Caco-2 (cell line): ENCODE data around the gene NSD1. TPM values are rescaled to one million over a fixed set of nuclear protein-coding genes. Genes with fewer than 3 reads are reported as not detected.

ENCODE experiments used
- BruUV-seq: library from RNA; stranded (reverse); fragments of 400-500 nt; replicated peaks from 2 replicates; lab custom pipeline; 2021; lab: Mats Ljungman, UMichigan
- CTCF ChIA-PET: fragments of 300-600 bp; sonication (Branson Sonifier 250); formaldehyde crosslinking; loops from one replicate; lab custom pipeline; 2022; ENCODE audit warnings: antibody characterized with exemption; lab: Charles Lee
- POLR2A ChIA-PET: fragments of 300-600 bp; sonication (Branson Sonifier 250); formaldehyde crosslinking; loops from one replicate; lab custom pipeline; 2022; ENCODE audit warnings: antibody characterized with exemption; lab: Charles Lee
- DNase-seq, 2 experiments: peaks; one replicate each; pipeline versions ENCODE4 v3.0.0 to v3.0.0-alpha.2; 2020 to 2022
- H3K27me3 ChIP-seq: replicated peaks from 2 replicates; pipeline ENCODE4 v1.6.0; 2011; ENCODE audit warnings: low read length; ENCODE audit not compliant: control insufficient read depth, insufficient read depth
- H3K36me3 ChIP-seq: 2 replicates; pipeline ENCODE4 v1.5.1; 2011; ENCODE audit warnings: low read length; ENCODE audit not compliant: control insufficient read depth, insufficient read depth
- H3K4me1 ChIP-seq: fragments of 250-450 bp; sonication (Bioruptor Pico); 2 replicates; pipeline ENCODE4 v1.5.1; 2020; ENCODE audit warnings: mild to moderate bottlenecking
- H3K4me3 ChIP-seq: 2 replicates; pipeline ENCODE4 v1.5.1; 2011; ENCODE audit warnings: low read depth, mild to moderate bottlenecking, control low read depth, low read length
- H3K9me3 ChIP-seq: fragments of 250-450 bp; sonication (Bioruptor Pico); 2 replicates; pipeline ENCODE4 v1.5.1; 2020; ENCODE audit warnings: mild to moderate bottlenecking, moderate library complexity
- H3K27ac Mint-ChIP-seq: one replicate; pipeline ENCODE4 v1.8.0; 2022; ENCODE audit warnings: mixed read lengths; ENCODE audit not compliant: unreplicated experiment
- H3K27me3 Mint-ChIP-seq: one replicate; pipeline ENCODE4 v1.8.0; 2022; ENCODE audit warnings: mixed read lengths; ENCODE audit not compliant: insufficient read depth, unreplicated experiment
- H3K36me3 Mint-ChIP-seq: one replicate; pipeline ENCODE4 v1.8.0; 2022; ENCODE audit warnings: mild to moderate bottlenecking, mixed read lengths; ENCODE audit not compliant: insufficient read depth, unreplicated experiment
- H3K4me1 Mint-ChIP-seq: one replicate; pipeline ENCODE4 v1.8.0; 2022; ENCODE audit warnings: low read depth, mixed read lengths; ENCODE audit not compliant: unreplicated experiment
- H3K4me3 Mint-ChIP-seq: one replicate; pipeline ENCODE4 v1.8.0; 2022; ENCODE audit warnings: mild to moderate bottlenecking, moderate library complexity, mixed read lengths; ENCODE audit not compliant: unreplicated experiment
- H3K9me3 Mint-ChIP-seq: one replicate; pipeline ENCODE4 v1.8.0; 2022; ENCODE audit warnings: mixed read lengths; ENCODE audit not compliant: unreplicated experiment
- intact Hi-C: fragments of 100-400 bp; cut with micrococcal nuclease; formaldehyde crosslinking; loops from one replicate; pipeline ENCODE4 v1.10.0; 2022; ENCODE audit not compliant: unreplicated experiment
- total RNA-seq: library from RNA; stranded (reverse); gene quantifications from 2 replicates; pipeline ENCODE4 v1.2.3, GENCODE V29; 2022
- TF ChIP-seq, protein P1 (sequence below), 2 experiments: fragments of 200-600 bp in 1 of 2; IDR thresholded peaks; 1 replicate in 1 of 2; 2 replicates in 1 of 2; pipeline versions ENCODE4 v1.5.1 to v1.8.0; 2011 to 2022; ENCODE audit warnings: antibody characterized with exemption in 1 of 2, control low read depth in 1 of 2, inconsistent platforms in 1 of 2, low read depth in 1 of 2, low read length in 1 of 2, mild to moderate bottlenecking in 1 of 2, moderate library complexity in 1 of 2; ENCODE audit not compliant: insufficient read depth in 1 of 2, severe bottlenecking in 1 of 2, unreplicated experiment in 1 of 2

Gene NSD1
- total RNA-seq, 1 experiment from 2014 or later: 67.4 TPM

GRCh38 chr5:177335701-177336065 is 202.1 kb downstream of the NSD1 start:
- Histone ChIP-seq H3K4me1 (no peaks in the 10 kb centered on the region), H3K4me3 (no peak overlapping the region), H3K9me3 (no peaks in the 10 kb centered on the region), H3K36me3 (peaks cover 1% of the 10 kb centered on the region; the same call in 1 of the 2 replicates), H3K27me3 (no peaks in the 10 kb centered on the region)
- H3K4me3 Mint-ChIP-seq: no peak overlapping the region
- no TSS peak for BruUV-seq
- peaks cover 73% of the 10 kb centered on the region for H3K36me3 Mint-ChIP-seq
- peaks cover 7% of the 10 kb centered on the region for H3K4me1 Mint-ChIP-seq
- peak overlapping the region; percentile 41 for H3K27ac Mint-ChIP-seq
- H3K27me3 Mint-ChIP-seq: no peaks in the 10 kb centered on the region
- no peak for DNase-seq
- ChIA-PET CTCF (interaction anchor here (0.6 to 1.1 kb wide), 5 partner anchors 10 to 210 kb away, joined by 3 to 8 read pairs (median 4); no protein-coding TSS in a partner anchor), POLR2A (interaction anchor here (1.0 kb wide), 1 partner anchor 16 kb away, joined by 4 read pairs; no protein-coding TSS in a partner anchor)
- intact Hi-C loops: loop anchor here (1.0 kb wide), 2 partner anchors 17 to 221 kb away; no protein-coding TSS in a partner anchor
- TF ChIP-seq, protein P1, sequence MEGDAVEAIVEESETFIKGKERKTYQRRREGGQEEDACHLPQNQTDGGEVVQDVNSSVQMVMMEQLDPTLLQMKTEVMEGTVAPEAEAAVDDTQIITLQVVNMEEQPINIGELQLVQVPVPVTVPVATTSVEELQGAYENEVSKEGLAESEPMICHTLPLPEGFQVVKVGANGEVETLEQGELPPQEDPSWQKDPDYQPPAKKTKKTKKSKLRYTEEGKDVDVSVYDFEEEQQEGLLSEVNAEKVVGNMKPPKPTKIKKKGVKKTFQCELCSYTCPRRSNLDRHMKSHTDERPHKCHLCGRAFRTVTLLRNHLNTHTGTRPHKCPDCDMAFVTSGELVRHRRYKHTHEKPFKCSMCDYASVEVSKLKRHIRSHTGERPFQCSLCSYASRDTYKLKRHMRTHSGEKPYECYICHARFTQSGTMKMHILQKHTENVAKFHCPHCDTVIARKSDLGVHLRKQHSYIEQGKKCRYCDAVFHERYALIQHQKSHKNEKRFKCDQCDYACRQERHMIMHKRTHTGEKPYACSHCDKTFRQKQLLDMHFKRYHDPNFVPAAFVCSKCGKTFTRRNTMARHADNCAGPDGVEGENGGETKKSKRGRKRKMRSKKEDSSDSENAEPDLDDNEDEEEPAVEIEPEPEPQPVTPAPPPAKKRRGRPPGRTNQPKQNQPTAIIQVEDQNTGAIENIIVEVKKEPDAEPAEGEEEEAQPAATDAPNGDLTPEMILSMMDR (IDR thresholded peaks at IDR 0.05; ENCODE audit: insufficient read depth in 1 of 2, low read depth in 1 of 2, low read length in 1 of 2, severe bottlenecking in 1 of 2, unreplicated experiment in 1 of 2): no peak
- no peaks in the 10 kb centered on the region for H3K9me3 Mint-ChIP-seq

GRCh38 chr5:177336112-177336511 is 202.5 kb downstream of the NSD1 start:
- intact Hi-C loops: loop anchor here (1.0 kb wide), 2 partner anchors 18 to 222 kb away; no protein-coding TSS in a partner anchor
- Histone ChIP-seq H3K4me1 (no peaks in the 10 kb centered on the region), H3K4me3 (no peak overlapping the region), H3K36me3 (peaks cover 1% of the 10 kb centered on the region; the same call in 1 of the 2 replicates), H3K9me3 (no peaks in the 10 kb centered on the region), H3K27me3 (no peaks in the 10 kb centered on the region)
- Mint-ChIP-seq H3K27ac (peak overlapping the region; percentile 41), H3K27me3 (no peaks in the 10 kb centered on the region), H3K4me3 (no peak overlapping the region), H3K4me1 (peaks cover 7% of the 10 kb centered on the region), H3K36me3 (peaks cover 71% of the 10 kb centered on the region), H3K9me3 (no peaks in the 10 kb centered on the region)
- no TSS peak for BruUV-seq
- TF ChIP-seq, protein P1 (IDR thresholded peaks at IDR 0.05; ENCODE audit: insufficient read depth in 1 of 2, low read depth in 1 of 2, low read length in 1 of 2, severe bottlenecking in 1 of 2, unreplicated experiment in 1 of 2): peak; percentile 53 to 71
- peak in 1 of 2 experiments; percentile 65 for DNase-seq
- POLR2A ChIA-PET: interaction anchor here (1.0 kb wide), 1 partner anchor 16 kb away, joined by 4 read pairs; no protein-coding TSS in a partner anchor
- CTCF ChIA-PET: interaction anchor here (0.6 to 1.1 kb wide), 5 partner anchors 11 to 211 kb away, joined by 3 to 8 read pairs (median 4); no protein-coding TSS in a partner anchor

- POLR2A ChIA-PET: interaction anchor here (1.0 kb wide), 1 partner anchor 15 kb away, joined by 4 read pairs; no protein-coding TSS in a partner anchor
- no peak overlapping the region for H3K4me3 ChIP-seq
- TF ChIP-seq, protein P1 (IDR thresholded peaks at IDR 0.05; ENCODE audit: insufficient read depth in 1 of 2, low read depth in 1 of 2, low read length in 1 of 2, severe bottlenecking in 1 of 2, unreplicated experiment in 1 of 2): no peak
- no peak overlapping the region for H3K4me3 Mint-ChIP-seq
- H3K27ac Mint-ChIP-seq: peak overlapping the region; percentile 41
- H3K36me3 Mint-ChIP-seq: peaks cover 71% of the 10 kb centered on the region
- H3K9me3 ChIP-seq: no peaks in the 10 kb centered on the region
- no peaks in the 10 kb centered on the region for H3K27me3 Mint-ChIP-seq
- intact Hi-C loops: loop anchor here (1.0 kb wide), 2 partner anchors 19 to 223 kb away; no protein-coding TSS in a partner anchor
- peaks cover 1% of the 10 kb centered on the region; the same call in 1 of the 2 replicates for H3K36me3 ChIP-seq
- peaks cover 11% of the 10 kb centered on the region for H3K4me1 Mint-ChIP-seq
- H3K4me1 ChIP-seq: no peaks in the 10 kb centered on the region
- CTCF ChIA-PET: interaction anchor here (0.6 to 1.1 kb wide), 5 partner anchors 11 to 37 kb away, joined by 3 to 8 read pairs (median 4); no protein-coding TSS in a partner anchor
- DNase-seq: no peak
- no TSS peak for BruUV-seq
- no peaks in the 10 kb centered on the region for H3K27me3 ChIP-seq
- H3K9me3 Mint-ChIP-seq: no peaks in the 10 kb centered on the region
Measured at GRCh38 chr5:177336603-177337494, 203.3 kb downstream of the NSD1 start.
